Measurements from ENCODE around the gene FNDC5.

The FNDC5 gene

GRCh38 chr1:32895325-32896215 is 24.9 kb upstream of the FNDC5 start:
- Histone ChIP-seq H3K27ac (no peak overlapping the region), H3K27me3 (peaks cover 100% of the 10 kb centered on the region), H3K36me3 (no peaks in the 10 kb centered on the region), H3K9me3 (no peaks in the 10 kb centered on the region), H3K4me3 (ENCODE audit: low read depth in 1 of 2, low read length in 1 of 2) (no peak overlapping the region), H3K4me1 (ENCODE audit: control insufficient read depth in 1 of 2, insufficient read depth in 1 of 2, low read depth in 1 of 2, low read length in 1 of 2) (peaks cover 0 to 10% of the 10 kb centered on the region in 2 experiments)
- no peak for TF ChIP-seq CTCF (IDR thresholded peaks at IDR 0.05)

GRCh38 chr1:32894681-32895080 is 24.0 kb upstream of the FNDC5 start:
- peaks cover 100% of the 10 kb centered on the region for H3K27me3 ChIP-seq

GRCh38 chr1:32894019-32894600 is 23.4 kb upstream of the FNDC5 start:
- no peak overlapping the region for H3K4me3 ChIP-seq (ENCODE audit: low read depth in 1 of 2, low read length in 1 of 2)
- H3K36me3 ChIP-seq = no peaks in the 10 kb centered on the region
- no peaks in the 10 kb centered on the region for H3K9me3 ChIP-seq
- TF ChIP-seq CTCF (IDR thresholded peaks at IDR 0.05) = no peak
- peaks cover 0 to 10% of the 10 kb centered on the region in 2 experiments for H3K4me1 ChIP-seq (ENCODE audit: control insufficient read depth in 1 of 2, insufficient read depth in 1 of 2, low read depth in 1 of 2, low read length in 1 of 2)
- H3K27ac ChIP-seq = no peak overlapping the region
- H3K27me3 ChIP-seq = peaks cover 100% of the 10 kb centered on the region

More at GRCh38 chr1:32894681-32895080, 24.0 kb upstream of the FNDC5 start:
- no peak overlapping the region for H3K27ac ChIP-seq
- H3K4me1 ChIP-seq (ENCODE audit: control insufficient read depth in 1 of 2, insufficient read depth in 1 of 2, low read depth in 1 of 2, low read length in 1 of 2) = peaks cover 0 to 10% of the 10 kb centered on the region in 2 experiments
- H3K4me3 ChIP-seq (ENCODE audit: low read depth in 1 of 2, low read length in 1 of 2) = no peak overlapping the region
- no peak for TF ChIP-seq CTCF (IDR thresholded peaks at IDR 0.05)
- no peaks in the 10 kb centered on the region for H3K9me3 ChIP-seq
- H3K36me3 ChIP-seq = no peaks in the 10 kb centered on the region

GRCh38 chr1:32893198-32894018 is 22.7 kb upstream of the FNDC5 start:
- H3K27ac ChIP-seq = no peak overlapping the region
- H3K9me3 ChIP-seq = no peaks in the 10 kb centered on the region

More at GRCh38 chr1:32893198-32894018, 22.7 kb upstream of the FNDC5 start:
- no peak overlapping the region for H3K4me3 ChIP-seq (ENCODE audit: low read depth in 1 of 2, low read length in 1 of 2)
- no peaks in the 10 kb centered on the region for H3K36me3 ChIP-seq
- peak; percentile 4 for TF ChIP-seq CTCF (IDR thresholded peaks at IDR 0.05)
- H3K4me1 ChIP-seq (ENCODE audit: control insufficient read depth in 1 of 2, insufficient read depth in 1 of 2, low read depth in 1 of 2, low read length in 1 of 2) = peaks cover 0 to 10% of the 10 kb centered on the region in 2 experiments
- H3K27me3 ChIP-seq = peaks cover 100% of the 10 kb centered on the region
